Gastrocnemius medialis (tissue), 4 donors: ENCODE measurements around the gene CAPN5. TPM values are rescaled to one million over a fixed set of nuclear protein-coding genes. Genes with fewer than 3 reads are reported as not detected.

Experiments
- ATAC-seq, 2 donors: fragments of 150-250 bp; one replicate each; pipeline ENCODE4 v1.9.1; 2016
- DNase-seq, 2 donors: peaks; one replicate each; pipeline ENCODE4 v3.0.0-alpha.2; 2019
- H3K27ac ChIP-seq, 4 donors: fragments of 200-600 bp; sonication (generic); 1 replicate in 1 of 4; 2 replicates in 3 of 4; pipeline ENCODE4 v1.5.1; 2016 to 2018; ENCODE audit warnings: mild to moderate bottlenecking in 2 of 4, moderate library complexity in 1 of 4
- H3K27me3 ChIP-seq, 3 donors: fragments of 200-600 bp; sonication (generic) in 2 of 3; 1 replicate in 1 of 3; 2 replicates in 2 of 3; pipeline versions ENCODE4 v1.5.1 to v1.6.0; 2016 to 2019; ENCODE audit warnings: mild to moderate bottlenecking in 1 of 3, moderate library complexity in 1 of 3
- H3K36me3 ChIP-seq, 2 donors: fragments of 200-600 bp; sonication (generic) in 1 of 2; one replicate each; pipeline ENCODE4 v1.5.1; 2017 to 2018
- H3K4me1 ChIP-seq, 2 donors: fragments of 200-600 bp; sonication (generic) in 1 of 2; one replicate each; pipeline ENCODE4 v1.5.1; 2016 to 2017; ENCODE audit warnings: mild to moderate bottlenecking in 2 of 2
- H3K4me3 ChIP-seq, 4 donors: fragments of 200-600 bp; sonication (generic) in 3 of 4; 1 replicate in 1 of 4; 2 replicates in 3 of 4; pipeline ENCODE4 v1.5.1; 2016 to 2019; ENCODE audit warnings: mild to moderate bottlenecking in 2 of 4
- H3K9me3 ChIP-seq, 3 donors: fragments of 200-600 bp; sonication (generic) in 2 of 3; 1 replicate in 1 of 3; 2 replicates in 2 of 3; pipeline ENCODE4 v1.5.1; 2016 to 2019
- CTCF ChIP-seq, 5 experiments: fragments of 450-650 bp in 3 of 5; fragments of 200-600 bp in 2 of 5; sonication (generic) in 2 of 5; IDR thresholded peaks in 4 of 5; conservative IDR thresholded peaks in 1 of 5; 1 replicate in 4 of 5; 2 replicates in 1 of 5; pipeline ENCODE4 v1.5.1; 2016 to 2019; ENCODE audit warnings: antibody characterized with exemption in 5 of 5, mild to moderate bottlenecking in 3 of 5, moderate library complexity in 3 of 5
- POLR2A ChIP-seq, 2 donors: fragments of 450-650 bp; IDR thresholded peaks; one replicate each; pipeline ENCODE4 v1.6.1; 2017; ENCODE audit warnings: antibody characterized with exemption in 2 of 2, mild to moderate bottlenecking in 2 of 2, moderate library complexity in 2 of 2
- in situ Hi-C, 4 donors: fragments of 200-750 bp; cut with MboI; loops; one replicate each; pipeline versions ENCODE4 v1.15.0 to v1.8.0; 2017; ENCODE audit warnings: low sequenced_read_pairs in 4 of 4
- intact Hi-C: fragments of 100-400 bp; cut with DNase I; formaldehyde crosslinking; loops from one replicate; pipeline ENCODE4 v1.15.1; 2023; ENCODE audit warnings: low total_unique reads
- total RNA-seq, 4 donors: library from RNA; depleted of rRNA; stranded (reverse); fragments of >200 nt; gene quantifications; one replicate each; pipeline versions ENCODE4 v1.1.0 to v1.2.3, GENCODE V29; 2016

CAPN5 gene
- total RNA-seq, 4 donors from 2014 or later, result 0.58 to 12.4 (median 1.5) TPM

DNA sequence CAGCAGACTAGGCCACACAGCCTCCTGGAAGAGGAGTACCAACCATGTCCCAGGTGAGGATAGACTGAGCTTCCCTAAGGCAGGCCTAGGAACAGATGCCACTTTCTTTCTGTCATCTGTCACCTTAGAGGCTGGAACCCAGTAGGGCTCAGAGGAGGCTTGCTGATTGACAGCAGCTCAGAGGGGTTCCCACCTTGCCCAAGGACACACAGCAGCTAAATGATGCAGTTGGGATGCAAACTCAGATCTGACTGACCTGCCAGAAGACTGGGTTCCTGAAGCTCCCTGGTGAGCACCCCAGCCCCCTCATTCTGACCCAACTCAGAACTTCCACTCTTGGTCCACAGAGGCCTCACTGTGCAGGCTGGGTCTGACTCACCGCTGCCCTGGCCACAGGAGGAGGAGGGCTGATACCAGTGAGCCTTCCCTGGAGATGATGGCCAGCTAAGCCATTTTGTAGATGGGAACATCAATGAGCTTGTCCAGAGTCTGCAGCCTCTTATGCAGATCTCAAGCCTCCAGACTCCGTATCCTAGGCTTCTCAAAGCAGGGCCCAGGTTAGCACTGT lies 14.0 kb downstream of the CAPN5 start:
- TF ChIP-seq POLR2A (IDR thresholded peaks at IDR 0.05) (no peak), CTCF (IDR thresholded peaks at IDR 0.05 in 4 of 5, conservative IDR thresholded peaks at IDR 0.05 in 1 of 5) (no peak)
- Histone ChIP-seq H3K9me3 (no peaks in the 10 kb centered on the region), H3K4me1 (peaks cover 5% of the 10 kb centered on the region in 2 donors), H3K36me3 (no peaks in the 10 kb centered on the region), H3K27ac (no peak overlapping the region), H3K27me3 (no peaks in the 10 kb centered on the region), H3K4me3 (no peak overlapping the region)
- intact Hi-C loops, result no loop called here
- in situ Hi-C loops, result no loop called here
- DNase-seq (no peak), ATAC-seq (no peak)

GRCh38 chr11:77081381-77081851 lies 14.6 kb downstream of the CAPN5 start:
- Histone ChIP-seq H3K27ac (no peak overlapping the region), H3K4me1 (peaks cover 5% of the 10 kb centered on the region in 2 donors), H3K36me3 (no peaks in the 10 kb centered on the region), H3K27me3 (no peaks in the 10 kb centered on the region), H3K9me3 (no peaks in the 10 kb centered on the region), H3K4me3 (no peak overlapping the region)
- DNase-seq (peak in 1 of 2 donors; percentile 6), ATAC-seq (no peak)
- intact Hi-C loops (no loop called here), in situ Hi-C loops (no loop called here)
- TF ChIP-seq POLR2A (IDR thresholded peaks at IDR 0.05), result no peak
- TF ChIP-seq CTCF (IDR thresholded peaks at IDR 0.05 in 4 of 5, conservative IDR thresholded peaks at IDR 0.05 in 1 of 5), result no peak

DNA sequence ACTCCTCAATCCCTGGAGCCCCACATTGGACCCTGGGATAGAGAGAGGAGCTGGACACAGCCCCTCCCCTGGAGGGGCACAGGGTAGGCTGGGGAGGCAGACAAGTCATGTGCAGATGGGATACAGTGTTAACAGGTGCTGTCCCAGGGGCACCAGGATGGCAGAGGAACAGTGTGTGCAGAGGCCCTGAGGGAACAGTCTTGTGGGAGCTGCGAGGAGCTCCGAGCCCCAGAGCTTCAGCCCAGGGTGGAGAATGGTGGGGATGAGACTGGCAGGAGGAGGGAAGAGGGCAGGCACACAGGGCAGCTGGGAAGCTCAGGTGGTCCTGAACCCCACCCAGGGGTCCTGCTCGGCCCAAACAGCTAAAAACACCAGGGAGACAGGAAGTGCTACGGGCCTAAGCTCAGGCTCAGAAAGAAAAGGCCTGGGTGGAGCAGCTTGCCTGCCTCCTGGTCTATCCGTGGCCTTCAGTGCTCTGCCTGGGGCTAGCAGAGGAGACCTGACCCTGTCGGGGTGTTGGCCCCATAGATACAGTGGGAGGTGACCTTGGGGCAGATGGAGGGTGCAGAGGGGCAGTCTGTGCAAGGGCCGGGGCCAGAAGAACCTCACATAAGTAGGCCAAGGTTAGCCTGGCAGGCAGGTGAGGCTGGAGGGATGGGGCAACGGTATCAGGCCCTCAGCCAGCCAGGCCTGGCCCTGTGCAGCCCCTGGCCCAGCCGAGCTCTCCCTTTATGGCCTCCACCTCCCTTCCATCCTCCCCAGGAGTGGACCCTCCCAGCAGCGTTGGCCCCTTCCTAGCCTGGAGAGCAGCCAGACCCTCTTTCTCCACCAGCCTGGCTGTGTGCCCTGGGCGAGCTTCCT lies 15.4 kb downstream of the CAPN5 start:
- H3K27ac ChIP-seq, result peak overlapping the region; percentile 12 to 68 (median 56)
- peak overlapping the region in 1 of 4 donors; percentile 5 for H3K4me3 ChIP-seq

DNA sequence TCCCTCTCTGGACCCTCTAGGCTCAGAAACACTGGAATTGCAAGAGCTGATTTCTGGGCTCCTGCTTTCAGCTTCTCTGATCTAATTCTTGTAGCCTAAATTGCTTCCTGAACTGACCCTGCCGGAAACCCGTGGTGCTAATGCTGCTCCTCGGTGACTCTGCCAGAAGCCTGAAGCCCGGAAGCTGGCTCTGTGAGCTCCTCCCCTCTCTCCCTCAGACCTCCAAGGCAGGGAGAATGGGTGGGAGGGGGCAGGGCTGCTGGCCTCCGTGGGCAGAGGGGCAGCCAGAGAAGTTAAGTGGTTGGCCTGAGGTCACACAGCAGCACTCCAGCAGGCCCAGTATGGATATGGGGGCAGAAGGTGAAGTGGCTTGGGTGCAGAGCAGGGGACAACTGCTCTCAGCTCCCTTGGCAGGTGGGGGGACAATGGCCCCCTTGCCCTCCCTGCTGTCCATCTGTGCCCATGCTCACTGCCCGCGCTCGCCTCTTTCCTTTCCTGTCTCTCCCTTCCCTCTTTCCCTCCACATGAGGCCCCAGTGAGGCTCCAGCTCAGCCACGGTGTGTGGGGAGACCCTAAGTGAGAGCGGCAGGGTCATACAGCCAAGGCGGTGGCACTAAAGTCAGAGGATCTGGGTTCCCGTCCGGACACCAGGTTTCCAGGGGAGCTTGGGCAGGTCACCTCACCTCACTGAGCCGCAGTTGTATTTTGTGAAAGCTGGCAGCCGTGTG lies 16.2 kb downstream of the CAPN5 start:
- no peak for ATAC-seq
- peak; percentile 5 to 46 for DNase-seq
- Histone ChIP-seq H3K27me3 (no peaks in the 10 kb centered on the region), H3K4me1 (peaks cover 5% of the 10 kb centered on the region in 2 donors), H3K9me3 (no peaks in the 10 kb centered on the region), H3K4me3 (peak overlapping the region in 1 of 4 donors; percentile 5), H3K36me3 (no peaks in the 10 kb centered on the region), H3K27ac (peak overlapping the region; percentile 12 to 68 (median 56))
- TF ChIP-seq CTCF (IDR thresholded peaks at IDR 0.05 in 4 of 5, conservative IDR thresholded peaks at IDR 0.05 in 1 of 5), result no peak
- TF ChIP-seq POLR2A (IDR thresholded peaks at IDR 0.05), result no peak
- intact Hi-C loops (no loop called here), in situ Hi-C loops (no loop called here)

More for the DNA sequence above, 15.4 kb downstream of the CAPN5 start:
- Histone ChIP-seq H3K27me3 (no peaks in the 10 kb centered on the region), H3K9me3 (no peaks in the 10 kb centered on the region), H3K36me3 (no peaks in the 10 kb centered on the region), H3K4me1 (peaks cover 5% of the 10 kb centered on the region in 2 donors)
- DNase-seq, result peak in 1 of 2 donors; percentile 6
- ATAC-seq, result no peak
- TF ChIP-seq CTCF (IDR thresholded peaks at IDR 0.05 in 4 of 5, conservative IDR thresholded peaks at IDR 0.05 in 1 of 5) (no peak), POLR2A (IDR thresholded peaks at IDR 0.05) (no peak)
- in situ Hi-C loops (no loop called here), intact Hi-C loops (no loop called here)
